Measurements from ENCODE around the gene CHKA.

Gene CHKA

GRCh38 chr11:68017980-68018729, 103.0 kb downstream of the CHKA start:
- H3K9ac ChIP-seq (ENCODE audit: low read depth, low read length): no peak overlapping the region
- no peak overlapping the region for H3K4me2 ChIP-seq (ENCODE audit: low read length)
- H3K9me3 ChIP-seq (replicated peaks; ENCODE audit: low read length): no peaks in the 10 kb centered on the region
- H3K4me1 ChIP-seq (ENCODE audit: control insufficient read depth, insufficient read depth, low read length): peaks cover 50% of the 10 kb centered on the region
- H3K27me3 ChIP-seq (ENCODE audit: control insufficient read depth, insufficient read depth, low read length): no peaks in the 10 kb centered on the region
- no peak overlapping the region for H3K4me3 ChIP-seq (ENCODE audit: low read length)
- H3K36me3 ChIP-seq (ENCODE audit: insufficient read depth, low read length): peaks cover 10% of the 10 kb centered on the region

GRCh38 chr11:68016904-68017817, 104.0 kb downstream of the CHKA start:
- Histone ChIP-seq H3K9me3 (replicated peaks; ENCODE audit: low read length) (no peaks in the 10 kb centered on the region), H3K36me3 (ENCODE audit: insufficient read depth, low read length) (peaks cover 10% of the 10 kb centered on the region), H3K4me2 (ENCODE audit: low read length) (no peak overlapping the region), H3K4me1 (ENCODE audit: control insufficient read depth, insufficient read depth, low read length) (peaks cover 59% of the 10 kb centered on the region), H3K4me3 (ENCODE audit: low read length) (no peak overlapping the region), H3K9ac (ENCODE audit: low read depth, low read length) (no peak overlapping the region), H3K27me3 (ENCODE audit: control insufficient read depth, insufficient read depth, low read length) (no peaks in the 10 kb centered on the region)

- Histone ChIP-seq H3K4me3 (ENCODE audit: low read length) (no peak overlapping the region), H3K27me3 (ENCODE audit: control insufficient read depth, insufficient read depth, low read length) (no peaks in the 10 kb centered on the region), H3K4me1 (ENCODE audit: control insufficient read depth, insufficient read depth, low read length) (peaks cover 68% of the 10 kb centered on the region), H3K9ac (ENCODE audit: low read depth, low read length) (no peak overlapping the region), H3K9me3 (replicated peaks; ENCODE audit: low read length) (no peaks in the 10 kb centered on the region), H3K4me2 (ENCODE audit: low read length) (no peak overlapping the region), H3K36me3 (ENCODE audit: insufficient read depth, low read length) (peaks cover 6% of the 10 kb centered on the region)
Measured at GRCh38 chr11:68016161-68016903, 104.9 kb downstream of the CHKA start.

GRCh38 chr11:68015467-68015866, 105.7 kb downstream of the CHKA start:
- Histone ChIP-seq H3K9ac (ENCODE audit: low read depth, low read length) (no peak overlapping the region), H3K36me3 (ENCODE audit: insufficient read depth, low read length) (peaks cover 6% of the 10 kb centered on the region), H3K4me3 (ENCODE audit: low read length) (no peak overlapping the region), H3K4me1 (ENCODE audit: control insufficient read depth, insufficient read depth, low read length) (peaks cover 66% of the 10 kb centered on the region), H3K4me2 (ENCODE audit: low read length) (no peak overlapping the region), H3K9me3 (replicated peaks; ENCODE audit: low read length) (no peaks in the 10 kb centered on the region), H3K27me3 (ENCODE audit: control insufficient read depth, insufficient read depth, low read length) (no peaks in the 10 kb centered on the region)

- H3K27me3 ChIP-seq (ENCODE audit: control insufficient read depth, insufficient read depth, low read length): no peaks in the 10 kb centered on the region
- H3K9me3 ChIP-seq (replicated peaks; ENCODE audit: low read length): no peaks in the 10 kb centered on the region
- peak overlapping the region; percentile 80 for H3K4me2 ChIP-seq (ENCODE audit: low read length)
- H3K36me3 ChIP-seq (ENCODE audit: insufficient read depth, low read length): peaks cover 6% of the 10 kb centered on the region
- H3K9ac ChIP-seq (ENCODE audit: low read depth, low read length): peak overlapping the region; percentile 86
- H3K4me1 ChIP-seq (ENCODE audit: control insufficient read depth, insufficient read depth, low read length): peaks cover 61% of the 10 kb centered on the region
- peak overlapping the region; percentile 55 for H3K4me3 ChIP-seq (ENCODE audit: low read length)
Measured at GRCh38 chr11:68014947-68015447, 106.2 kb downstream of the CHKA start.

- H3K36me3 ChIP-seq (ENCODE audit: insufficient read depth, low read length): peaks cover 6% of the 10 kb centered on the region
- H3K9ac ChIP-seq (ENCODE audit: low read depth, low read length): peak overlapping the region; percentile 86
- H3K4me1 ChIP-seq (ENCODE audit: control insufficient read depth, insufficient read depth, low read length): peaks cover 65% of the 10 kb centered on the region
- peak overlapping the region; percentile 80 for H3K4me2 ChIP-seq (ENCODE audit: low read length)
- no peaks in the 10 kb centered on the region for H3K9me3 ChIP-seq (replicated peaks; ENCODE audit: low read length)
- H3K27me3 ChIP-seq (ENCODE audit: control insufficient read depth, insufficient read depth, low read length): no peaks in the 10 kb centered on the region
- peak overlapping the region; percentile 55 for H3K4me3 ChIP-seq (ENCODE audit: low read length)
Measured at GRCh38 chr11:68014157-68014946, 106.8 kb downstream of the CHKA start.

- Histone ChIP-seq H3K4me3 (ENCODE audit: low read length) (peak overlapping the region; percentile 51), H3K4me2 (ENCODE audit: low read length) (peak overlapping the region; percentile 80), H3K9me3 (replicated peaks; ENCODE audit: low read length) (no peaks in the 10 kb centered on the region), H3K9ac (ENCODE audit: low read depth, low read length) (peak overlapping the region; percentile 86), H3K27me3 (ENCODE audit: control insufficient read depth, insufficient read depth, low read length) (no peaks in the 10 kb centered on the region), H3K36me3 (ENCODE audit: insufficient read depth, low read length) (peaks cover 6% of the 10 kb centered on the region), H3K4me1 (ENCODE audit: control insufficient read depth, insufficient read depth, low read length) (peaks cover 72% of the 10 kb centered on the region)
Measured at GRCh38 chr11:68013611-68014156, 107.5 kb downstream of the CHKA start.

GRCh38 chr11:68012843-68013610, 108.2 kb downstream of the CHKA start:
- peaks cover 78% of the 10 kb centered on the region for H3K4me1 ChIP-seq (ENCODE audit: control insufficient read depth, insufficient read depth, low read length)
- H3K36me3 ChIP-seq (ENCODE audit: insufficient read depth, low read length): peaks cover 6% of the 10 kb centered on the region
- peak overlapping the region; percentile 96 for H3K9ac ChIP-seq (ENCODE audit: low read depth, low read length)

GRCh38 chr11:68012044-68012842, 108.9 kb downstream of the CHKA start:
- H3K36me3 ChIP-seq (ENCODE audit: insufficient read depth, low read length): peaks cover 6% of the 10 kb centered on the region
- peaks cover 76% of the 10 kb centered on the region for H3K4me1 ChIP-seq (ENCODE audit: control insufficient read depth, insufficient read depth, low read length)
- no peaks in the 10 kb centered on the region for H3K9me3 ChIP-seq (replicated peaks; ENCODE audit: low read length)
- peak overlapping the region; percentile 96 for H3K9ac ChIP-seq (ENCODE audit: low read depth, low read length)
- H3K4me3 ChIP-seq (ENCODE audit: low read length): peak overlapping the region; percentile 77
- H3K4me2 ChIP-seq (ENCODE audit: low read length): peak overlapping the region; percentile 94
- no peaks in the 10 kb centered on the region for H3K27me3 ChIP-seq (ENCODE audit: control insufficient read depth, insufficient read depth, low read length)

More at GRCh38 chr11:68012843-68013610, 108.2 kb downstream of the CHKA start:
- peak overlapping the region; percentile 94 for H3K4me2 ChIP-seq (ENCODE audit: low read length)
- H3K9me3 ChIP-seq (replicated peaks; ENCODE audit: low read length): no peaks in the 10 kb centered on the region
- H3K27me3 ChIP-seq (ENCODE audit: control insufficient read depth, insufficient read depth, low read length): no peaks in the 10 kb centered on the region
- peak overlapping the region; percentile 51 for H3K4me3 ChIP-seq (ENCODE audit: low read length)

Data from skeletal muscle satellite cell (primary cell).